Neural cell (in vitro differentiated cells): ENCODE data around the gene ARID1A. TPM values are rescaled to one million over a fixed set of nuclear protein-coding genes. Genes with fewer than 3 reads are reported as not detected.

ENCODE experiments used
- H2AFZ ChIP-seq: fragments of 200-600, 300-800 bp; sonication (generic), shearing (Covaris generic); 2 replicates; pipeline ENCODE4 v1.6.0; 2014; ENCODE audit warnings: low read depth, mild to moderate bottlenecking, antibody characterized with exemption, low read length, moderate library complexity
- H3F3A ChIP-seq: fragments of 200-600 bp; shearing (Covaris generic); 2 replicates; pipeline ENCODE4 v1.6.1; 2016; ENCODE audit warnings: mild to moderate bottlenecking, moderate library complexity, mixed read lengths, antibody characterized with exemption, low read length; ENCODE audit not compliant: insufficient read depth, poor library complexity, severe bottlenecking
- H3K27ac ChIP-seq: fragments of 200-600, 300-800 bp; sonication (generic), shearing (Covaris generic); 2 replicates; pipeline ENCODE4 v1.5.1; 2014; ENCODE audit warnings: mild to moderate bottlenecking, low read length, moderate library complexity
- H3K27me3 ChIP-seq: fragments of 300-800, 200-600 bp; sonication (generic), shearing (Covaris generic); 2 replicates; pipeline ENCODE4 v1.6.0; 2014; ENCODE audit warnings: mild to moderate bottlenecking, low read depth, low read length, moderate library complexity; ENCODE audit not compliant: insufficient read depth
- H3K36me3 ChIP-seq: fragments of 300-800, 200-600 bp; sonication (generic), shearing (Covaris generic); 2 replicates; pipeline ENCODE4 v1.5.1; 2014; ENCODE audit warnings: mild to moderate bottlenecking, antibody characterized with exemption, low read length, moderate library complexity; ENCODE audit not compliant: insufficient read depth
- H3K4me2 ChIP-seq: fragments of 300-800, 200-600 bp; sonication (generic), shearing (Covaris generic); 2 replicates; pipeline ENCODE4 v1.6.0; 2014; ENCODE audit warnings: mild to moderate bottlenecking, low read length
- H3K4me3 ChIP-seq: fragments of 300-800, 200-600 bp; sonication (generic), shearing (Covaris generic); 2 replicates; pipeline ENCODE4 v1.5.1; 2014; ENCODE audit warnings: mild to moderate bottlenecking, low read length, moderate library complexity
- H3K79me2 ChIP-seq: fragments of 200-600 bp; shearing (Covaris generic); replicated peaks from 2 replicates; pipeline ENCODE4 v1.6.0; 2014; ENCODE audit warnings: mild to moderate bottlenecking, low read length, moderate library complexity; ENCODE audit not compliant: insufficient read depth
- H3K9ac ChIP-seq: fragments of 300-800, 200-600 bp; sonication (generic), shearing (Covaris generic); 2 replicates; pipeline ENCODE4 v1.6.1; 2016; ENCODE audit warnings: mild to moderate bottlenecking, low read length, mixed read lengths
- H3K9me2 ChIP-seq: fragments of 200-600 bp; shearing (Covaris generic); 2 replicates; pipeline ENCODE4 v1.6.1; 2016; ENCODE audit warnings: mild to moderate bottlenecking, low read length, mixed read lengths; ENCODE audit not compliant: insufficient read depth
- H3K9me3 ChIP-seq: fragments of 200-600, 300-800 bp; sonication (generic), shearing (Covaris generic); 2 replicates; pipeline ENCODE4 v1.6.1; 2016; ENCODE audit warnings: mild to moderate bottlenecking, mixed run types, low read length, moderate library complexity, mixed read lengths
- H4K20me1 ChIP-seq: fragments of 200-600 bp; shearing (Covaris generic); 2 replicates; pipeline ENCODE4 v1.6.1; 2016; ENCODE audit warnings: mild to moderate bottlenecking, mixed run types; ENCODE audit not compliant: insufficient read depth
- CTCF ChIP-seq: fragments of 450-650 bp; IDR thresholded peaks from 2 replicates; pipeline ENCODE4 v1.5.1; 2014; ENCODE audit warnings: antibody characterized with exemption, mild to moderate bottlenecking, moderate library complexity; ENCODE audit not compliant: poor library complexity, severe bottlenecking
- EP300 ChIP-seq: fragments of 450-650 bp; conservative IDR thresholded peaks from 2 replicates; pipeline ENCODE4 v1.6.1; 2014; ENCODE audit warnings: antibody characterized with exemption, mild to moderate bottlenecking, moderate library complexity; ENCODE audit not compliant: poor library complexity, severe bottlenecking
- EZH2 ChIP-seq: fragments of 200-600, 300-800 bp; shearing (Covaris generic), sonication (generic); IDR thresholded peaks from 2 replicates; pipeline ENCODE4 v1.6.1; 2014; ENCODE audit warnings: antibody characterized with exemption, low read length, borderline replicate concordance, mild to moderate bottlenecking; ENCODE audit not compliant: insufficient read depth, poor library complexity, severe bottlenecking
- MXI1 ChIP-seq: fragments of 450-650 bp; conservative IDR thresholded peaks from 2 replicates; pipeline ENCODE4 v1.6.1; 2014; ENCODE audit warnings: antibody characterized with exemption, mild to moderate bottlenecking; ENCODE audit not compliant: poor library complexity, severe bottlenecking
- POLR2AphosphoS5 ChIP-seq: IDR thresholded peaks from 2 replicates; pipeline ENCODE4 v1.6.1; 2012
- RAD21 ChIP-seq: fragments of 450-650 bp; conservative IDR thresholded peaks from 2 replicates; pipeline ENCODE4 v1.6.1; 2014; ENCODE audit warnings: antibody characterized with exemption, mild to moderate bottlenecking, moderate library complexity
- SMC3 ChIP-seq: fragments of 450-650 bp; conservative IDR thresholded peaks from 2 replicates; pipeline ENCODE4 v1.6.1; 2014; ENCODE audit warnings: antibody characterized with exemption, mild to moderate bottlenecking, moderate library complexity; ENCODE audit not compliant: poor library complexity
- TAF1 ChIP-seq: IDR thresholded peaks from 2 replicates; pipeline ENCODE4 v1.6.1; 2012; ENCODE audit warnings: low read depth
- polyA plus RNA-seq: library from polyadenylated mRNA; depleted of rRNA; stranded (reverse); fragments of >200 nt; gene quantifications from 2 replicates; pipeline ENCODE4 v1.2.3, GENCODE V29; 2014
- TF ChIP-seq, protein P1 (sequence below): IDR thresholded peaks from 2 replicates; pipeline ENCODE4 v1.6.1; 2012; ENCODE audit warnings: borderline replicate concordance

Gene ARID1A
- polyA plus RNA-seq, 1 donor from 2014 or later, result 13.2 TPM

GRCh38 chr1:26717017-26717491 is 21.2 kb downstream of the ARID1A start:
- H3K4me3 ChIP-seq, result no peak overlapping the region
- no peak overlapping the region for H3K27ac ChIP-seq
- TF ChIP-seq CTCF (no peak), POLR2AphosphoS5 (no peak), EP300 (no peak), TAF1 (no peak), MXI1 (no peak), SMC3 (no peak), RAD21 (no peak), EZH2 (no peak)
- TF ChIP-seq, protein P1, sequence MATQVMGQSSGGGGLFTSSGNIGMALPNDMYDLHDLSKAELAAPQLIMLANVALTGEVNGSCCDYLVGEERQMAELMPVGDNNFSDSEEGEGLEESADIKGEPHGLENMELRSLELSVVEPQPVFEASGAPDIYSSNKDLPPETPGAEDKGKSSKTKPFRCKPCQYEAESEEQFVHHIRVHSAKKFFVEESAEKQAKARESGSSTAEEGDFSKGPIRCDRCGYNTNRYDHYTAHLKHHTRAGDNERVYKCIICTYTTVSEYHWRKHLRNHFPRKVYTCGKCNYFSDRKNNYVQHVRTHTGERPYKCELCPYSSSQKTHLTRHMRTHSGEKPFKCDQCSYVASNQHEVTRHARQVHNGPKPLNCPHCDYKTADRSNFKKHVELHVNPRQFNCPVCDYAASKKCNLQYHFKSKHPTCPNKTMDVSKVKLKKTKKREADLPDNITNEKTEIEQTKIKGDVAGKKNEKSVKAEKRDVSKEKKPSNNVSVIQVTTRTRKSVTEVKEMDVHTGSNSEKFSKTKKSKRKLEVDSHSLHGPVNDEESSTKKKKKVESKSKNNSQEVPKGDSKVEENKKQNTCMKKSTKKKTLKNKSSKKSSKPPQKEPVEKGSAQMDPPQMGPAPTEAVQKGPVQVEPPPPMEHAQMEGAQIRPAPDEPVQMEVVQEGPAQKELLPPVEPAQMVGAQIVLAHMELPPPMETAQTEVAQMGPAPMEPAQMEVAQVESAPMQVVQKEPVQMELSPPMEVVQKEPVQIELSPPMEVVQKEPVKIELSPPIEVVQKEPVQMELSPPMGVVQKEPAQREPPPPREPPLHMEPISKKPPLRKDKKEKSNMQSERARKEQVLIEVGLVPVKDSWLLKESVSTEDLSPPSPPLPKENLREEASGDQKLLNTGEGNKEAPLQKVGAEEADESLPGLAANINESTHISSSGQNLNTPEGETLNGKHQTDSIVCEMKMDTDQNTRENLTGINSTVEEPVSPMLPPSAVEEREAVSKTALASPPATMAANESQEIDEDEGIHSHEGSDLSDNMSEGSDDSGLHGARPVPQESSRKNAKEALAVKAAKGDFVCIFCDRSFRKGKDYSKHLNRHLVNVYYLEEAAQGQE, result no peak
- no peaks in the 10 kb centered on the region for H3K9me3 ChIP-seq
- no peak overlapping the region for H2AFZ ChIP-seq
- no peaks in the 10 kb centered on the region for H3K9me2 ChIP-seq
- no peaks in the 10 kb centered on the region for H3F3A ChIP-seq
- no peak overlapping the region for H3K9ac ChIP-seq
- H3K4me2 ChIP-seq, result no peak overlapping the region
- peaks cover 46% of the 10 kb centered on the region for H4K20me1 ChIP-seq
- no peaks in the 10 kb centered on the region for H3K36me3 ChIP-seq
- H3K27me3 ChIP-seq, result no peaks in the 10 kb centered on the region
- H3K79me2 ChIP-seq, result peaks cover 97% of the 10 kb centered on the region

DNA sequence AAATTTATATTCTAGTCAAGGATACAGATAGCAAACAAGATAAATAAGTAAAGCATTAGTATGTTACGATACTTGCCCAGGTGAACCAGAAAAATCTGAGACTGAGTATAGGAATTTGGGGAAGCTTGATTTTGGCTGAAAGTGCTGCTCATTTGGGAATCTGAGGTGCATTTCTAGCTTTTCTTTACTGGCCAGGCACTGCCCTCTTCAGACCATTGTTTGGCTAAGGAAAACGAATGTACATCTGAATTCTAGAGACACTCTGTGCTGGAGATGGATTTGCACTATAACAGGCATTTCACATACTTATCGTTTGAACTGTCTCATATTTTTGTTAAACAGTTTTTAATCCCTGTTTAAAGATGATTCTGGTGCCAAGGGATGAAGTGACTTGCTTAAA is 23.4 kb downstream of the ARID1A start:
- TF ChIP-seq CTCF (no peak), RAD21 (no peak), EP300 (no peak), EZH2 (no peak), TAF1 (no peak), POLR2AphosphoS5 (no peak), SMC3 (no peak), MXI1 (no peak)
- TF ChIP-seq, protein P1, result no peak
- H3K27ac ChIP-seq, result no peak overlapping the region

More for the DNA sequence above, 23.4 kb downstream of the ARID1A start:
- H4K20me1 ChIP-seq, result peaks cover 46% of the 10 kb centered on the region
- no peak overlapping the region for H3K4me2 ChIP-seq
- no peak overlapping the region for H3K9ac ChIP-seq
- no peaks in the 10 kb centered on the region for H3K36me3 ChIP-seq
- H2AFZ ChIP-seq, result no peak overlapping the region
- no peaks in the 10 kb centered on the region for H3K9me2 ChIP-seq
- no peak overlapping the region for H3K4me3 ChIP-seq
- peaks cover 97% of the 10 kb centered on the region for H3K79me2 ChIP-seq
- H3F3A ChIP-seq, result no peaks in the 10 kb centered on the region
- H3K27me3 ChIP-seq, result no peaks in the 10 kb centered on the region
- H3K9me3 ChIP-seq, result no peaks in the 10 kb centered on the region
